AG04449 (cell line): Measurements from ENCODE around the gene HSPB1.
"Not testable (repeated sequence)": the region's sequence is repeated elsewhere in the genome, so short reads cannot be mapped to it uniquely, and the experiment has no call there.

Source experiments
- CTCF ChIA-PET: fragments of 350-600 bp; formaldehyde crosslinking; extraction: SDS; loops from one replicate; lab custom pipeline; 2021; ENCODE audit warnings: antibody characterized with exemption; lab: Yijun Ruan, JAX
- POLR2A ChIA-PET: fragments of 400-600, 350-600 bp; formaldehyde crosslinking; extraction: SDS; loops from one replicate; lab custom pipeline; 2020; ENCODE audit warnings: antibody characterized with exemption, inconsistent platforms; lab: Yijun Ruan, JAX
- DNase-seq: peaks from one replicate; pipeline ENCODE4 v3.0.0-alpha.2; 2010; ENCODE audit warnings: low read depth, low spot score
- H3K4me3 ChIP-seq: 2 replicates; pipeline ENCODE4 v1.5.1; 2011; ENCODE audit warnings: low read depth, mild to moderate bottlenecking, control low read depth, low read length
- TF ChIP-seq, protein P1 (sequence below): IDR thresholded peaks from one replicate; pipeline ENCODE4 v1.5.1; 2011; ENCODE audit warnings: mild to moderate bottlenecking, moderate library complexity, low read length, control low read depth, inconsistent platforms; ENCODE audit not compliant: insufficient read depth; ENCODE audit errors: missing control alignments

The HSPB1 gene

DNA sequence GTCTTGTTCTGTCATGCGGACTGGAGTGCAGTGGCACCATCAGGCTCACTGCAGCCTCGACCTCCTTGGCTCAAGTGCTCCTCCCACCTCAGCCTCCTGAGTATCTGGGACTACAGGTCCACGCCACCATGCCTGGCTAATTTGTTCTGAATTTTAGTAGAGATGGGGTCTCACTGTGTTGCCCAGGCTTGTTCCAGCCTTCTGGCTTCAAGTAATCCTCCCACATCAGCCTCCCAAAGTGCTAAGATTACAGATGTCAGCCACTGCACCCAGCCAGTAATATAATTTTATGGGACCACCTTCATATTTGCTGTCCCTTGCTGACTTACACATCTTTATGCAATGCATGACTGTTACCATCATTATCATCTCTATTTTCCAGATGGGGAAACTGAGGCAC, 1.5 kb upstream of the HSPB1 start:
- H3K4me3 ChIP-seq: no peak overlapping the region
- TF ChIP-seq, protein P1, sequence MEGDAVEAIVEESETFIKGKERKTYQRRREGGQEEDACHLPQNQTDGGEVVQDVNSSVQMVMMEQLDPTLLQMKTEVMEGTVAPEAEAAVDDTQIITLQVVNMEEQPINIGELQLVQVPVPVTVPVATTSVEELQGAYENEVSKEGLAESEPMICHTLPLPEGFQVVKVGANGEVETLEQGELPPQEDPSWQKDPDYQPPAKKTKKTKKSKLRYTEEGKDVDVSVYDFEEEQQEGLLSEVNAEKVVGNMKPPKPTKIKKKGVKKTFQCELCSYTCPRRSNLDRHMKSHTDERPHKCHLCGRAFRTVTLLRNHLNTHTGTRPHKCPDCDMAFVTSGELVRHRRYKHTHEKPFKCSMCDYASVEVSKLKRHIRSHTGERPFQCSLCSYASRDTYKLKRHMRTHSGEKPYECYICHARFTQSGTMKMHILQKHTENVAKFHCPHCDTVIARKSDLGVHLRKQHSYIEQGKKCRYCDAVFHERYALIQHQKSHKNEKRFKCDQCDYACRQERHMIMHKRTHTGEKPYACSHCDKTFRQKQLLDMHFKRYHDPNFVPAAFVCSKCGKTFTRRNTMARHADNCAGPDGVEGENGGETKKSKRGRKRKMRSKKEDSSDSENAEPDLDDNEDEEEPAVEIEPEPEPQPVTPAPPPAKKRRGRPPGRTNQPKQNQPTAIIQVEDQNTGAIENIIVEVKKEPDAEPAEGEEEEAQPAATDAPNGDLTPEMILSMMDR: no peak
- DNase-seq: no peak
- ChIA-PET CTCF (interaction anchor here (1.2 to 2.5 kb wide), 2 partner anchors 10 to 14 kb away, joined by 6 to 11 read pairs; no protein-coding TSS in a partner anchor), POLR2A (interaction anchor here (2.9 kb wide), 1 partner anchor 9 kb away, joined by 40 read pairs; no protein-coding TSS in a partner anchor)

DNA sequence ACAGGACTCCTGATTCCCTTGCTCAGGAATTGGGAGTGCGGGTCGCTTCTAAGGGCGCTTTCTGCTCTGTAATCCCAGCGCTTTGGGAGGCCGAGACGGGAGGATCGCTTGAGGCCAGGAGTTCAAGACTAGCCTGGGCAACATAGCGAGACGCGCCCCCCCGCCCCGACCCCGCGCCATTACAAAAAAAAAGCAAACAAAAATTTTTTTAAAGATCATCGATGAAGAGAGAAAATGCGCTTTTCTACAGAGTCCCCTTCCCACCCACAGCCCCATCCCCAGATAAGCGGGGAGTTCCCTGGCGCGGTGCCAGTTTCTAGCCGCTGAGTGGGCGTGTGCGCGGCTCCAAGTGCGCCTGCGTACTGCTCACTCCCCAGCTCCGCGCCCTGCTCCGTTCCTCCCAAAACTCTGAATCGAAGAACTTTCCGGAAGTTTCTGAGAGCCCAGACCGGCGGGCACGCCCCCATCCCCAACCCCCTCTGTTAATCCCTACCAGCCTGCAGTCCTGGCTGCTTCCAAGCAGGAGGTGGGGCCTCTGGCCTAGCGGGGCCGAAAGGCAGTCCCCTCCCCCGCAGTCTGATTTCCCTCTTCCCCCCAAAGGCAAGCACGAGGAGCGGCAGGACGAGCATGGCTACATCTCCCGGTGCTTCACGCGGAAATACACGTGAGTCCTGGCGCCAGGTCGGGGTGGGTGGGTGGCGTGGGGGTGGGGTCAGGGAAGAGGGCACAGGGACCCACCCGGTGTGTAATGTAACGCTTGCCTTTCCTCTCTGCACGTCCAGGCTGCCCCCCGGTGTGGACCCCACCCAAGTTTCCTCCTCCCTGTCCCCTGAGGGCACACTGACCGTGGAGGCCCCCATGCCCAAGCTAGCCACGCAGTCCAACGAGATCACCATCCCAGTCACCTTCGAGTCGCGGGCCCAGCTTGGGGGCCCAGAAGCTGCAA, 1.0 kb downstream of the HSPB1 start:
- H3K4me3 ChIP-seq: peak overlapping the region; percentile 97
- ChIA-PET POLR2A (interaction anchor here (0.8 to 3.8 kb wide), 9 partner anchors 8 to 125 kb away, joined by 3 to 40 read pairs (median 5); no protein-coding TSS in a partner anchor), CTCF (interaction anchor here (1.0 to 5.5 kb wide), 3 partner anchors 12 to 125 kb away, joined by 3 to 67 read pairs (median 11); no protein-coding TSS in a partner anchor)
- TF ChIP-seq, protein P1: no peak
- DNase-seq: no peak

DNA sequence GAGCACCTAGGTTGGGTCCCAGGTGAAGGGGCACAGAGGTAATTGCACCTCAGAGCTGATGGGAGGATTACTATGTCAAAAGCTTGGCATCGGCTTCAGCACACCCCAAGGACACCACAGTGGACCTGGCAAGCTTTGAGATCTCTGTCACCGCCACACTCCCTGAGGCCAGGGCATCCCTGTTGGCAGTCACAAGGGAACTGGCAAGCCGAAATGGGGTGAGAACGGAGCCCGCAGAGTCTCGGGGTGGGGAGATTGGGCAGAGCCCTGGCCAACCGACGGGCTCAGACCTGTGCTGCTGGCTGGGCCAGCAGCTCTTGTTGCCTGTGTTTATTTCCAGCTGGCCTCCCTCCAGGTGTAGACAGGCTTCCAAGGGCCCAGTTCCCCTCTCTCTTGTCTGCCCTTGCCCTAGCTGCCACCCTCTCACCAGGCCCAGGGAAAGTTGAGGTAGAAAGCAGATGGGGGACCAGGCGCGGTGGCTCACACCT, 2.5 kb downstream of the HSPB1 start:
- CTCF ChIA-PET: interaction anchor here (1.0 to 5.5 kb wide), 3 partner anchors 8 to 13 kb away, joined by 3 to 67 read pairs (median 20); no protein-coding TSS in a partner anchor
- POLR2A ChIA-PET: interaction anchor here (2.6 to 3.8 kb wide), 2 partner anchors 11 to 13 kb away, joined by 11 to 20 read pairs; no protein-coding TSS in a partner anchor
- no peak overlapping the region; the same call in 1 of the 2 replicates for H3K4me3 ChIP-seq
- TF ChIP-seq, protein P1: no peak
- no peak for DNase-seq

DNA sequence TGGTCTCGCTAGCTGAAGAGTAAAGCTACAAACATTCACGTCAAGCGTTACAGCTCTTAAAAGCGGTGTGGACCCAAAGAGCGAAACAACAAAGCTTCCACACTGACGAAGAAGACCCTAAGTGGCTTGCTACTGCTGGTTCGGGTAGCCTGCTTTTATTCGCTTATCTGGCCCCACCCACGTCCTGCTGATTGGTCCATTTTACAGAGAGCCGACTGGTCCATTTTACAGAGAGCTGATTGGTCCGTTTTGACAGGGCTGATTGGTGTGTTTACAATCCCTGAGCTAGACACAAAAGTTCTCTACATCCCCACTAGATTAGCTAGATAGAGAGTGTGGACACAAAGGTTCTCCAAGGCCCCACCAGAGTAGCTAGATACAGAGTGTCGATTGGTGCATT, 6.4 kb downstream of the HSPB1 start:
- not testable (repeated sequence) for H3K4me3 ChIP-seq, DNase-seq
- ChIA-PET CTCF (interaction anchor here (2.2 to 13.2 kb wide), 3 partner anchors 9 to 134 kb away, joined by 8 to 345 read pairs (median 164); no protein-coding TSS in a partner anchor), POLR2A (interaction anchor here (1.6 kb wide), 2 partner anchors 11 to 17 kb away, joined by 5 to 8 read pairs; no protein-coding TSS in a partner anchor)

DNA sequence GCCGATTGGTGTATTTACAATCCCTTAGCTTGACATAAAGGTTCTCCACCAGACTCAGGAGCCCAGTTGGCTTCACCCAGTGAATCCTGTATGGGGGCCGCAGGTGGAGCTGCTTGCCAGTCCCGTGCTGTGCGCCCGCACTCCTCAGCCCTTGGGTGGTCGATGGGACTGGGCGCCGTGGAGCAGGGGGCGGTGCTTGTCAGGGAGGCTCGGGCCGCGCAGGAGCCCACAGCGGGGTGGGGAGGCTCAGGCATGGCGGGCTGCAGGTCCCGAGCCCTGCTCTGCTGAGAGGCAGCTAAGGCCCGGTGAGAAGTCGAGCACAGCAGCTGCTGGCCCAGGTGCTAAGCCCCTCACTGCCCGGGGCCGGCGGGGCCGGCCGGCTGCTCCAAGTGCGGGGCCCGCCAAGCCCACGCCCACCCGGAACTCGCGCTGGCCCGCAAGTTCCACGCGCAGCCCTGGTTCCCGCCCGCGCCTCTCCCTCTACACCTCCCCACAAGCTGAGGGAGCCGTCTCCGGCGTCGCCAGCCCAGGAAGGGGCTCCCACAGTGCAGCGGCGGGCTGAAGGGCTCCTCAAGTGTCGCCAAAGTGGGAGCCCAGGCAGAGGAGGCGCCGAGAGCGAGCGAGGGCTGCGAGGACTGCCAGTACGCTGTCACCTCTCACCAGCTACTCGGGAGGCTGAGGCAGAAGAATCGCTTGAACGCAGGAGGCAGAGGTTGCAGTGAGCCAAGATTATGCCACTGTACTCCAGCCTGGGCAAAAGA, 7.0 kb downstream of the HSPB1 start:
- CTCF ChIA-PET: interaction anchor here (2.2 to 13.2 kb wide), 3 partner anchors 8 to 135 kb away, joined by 8 to 345 read pairs (median 164); no protein-coding TSS in a partner anchor
- DNase-seq, H3K4me3 ChIP-seq: not testable (repeated sequence)
- POLR2A ChIA-PET: interaction anchor here (1.6 kb wide), 1 partner anchor 18 kb away, joined by 8 read pairs; no protein-coding TSS in a partner anchor

DNA sequence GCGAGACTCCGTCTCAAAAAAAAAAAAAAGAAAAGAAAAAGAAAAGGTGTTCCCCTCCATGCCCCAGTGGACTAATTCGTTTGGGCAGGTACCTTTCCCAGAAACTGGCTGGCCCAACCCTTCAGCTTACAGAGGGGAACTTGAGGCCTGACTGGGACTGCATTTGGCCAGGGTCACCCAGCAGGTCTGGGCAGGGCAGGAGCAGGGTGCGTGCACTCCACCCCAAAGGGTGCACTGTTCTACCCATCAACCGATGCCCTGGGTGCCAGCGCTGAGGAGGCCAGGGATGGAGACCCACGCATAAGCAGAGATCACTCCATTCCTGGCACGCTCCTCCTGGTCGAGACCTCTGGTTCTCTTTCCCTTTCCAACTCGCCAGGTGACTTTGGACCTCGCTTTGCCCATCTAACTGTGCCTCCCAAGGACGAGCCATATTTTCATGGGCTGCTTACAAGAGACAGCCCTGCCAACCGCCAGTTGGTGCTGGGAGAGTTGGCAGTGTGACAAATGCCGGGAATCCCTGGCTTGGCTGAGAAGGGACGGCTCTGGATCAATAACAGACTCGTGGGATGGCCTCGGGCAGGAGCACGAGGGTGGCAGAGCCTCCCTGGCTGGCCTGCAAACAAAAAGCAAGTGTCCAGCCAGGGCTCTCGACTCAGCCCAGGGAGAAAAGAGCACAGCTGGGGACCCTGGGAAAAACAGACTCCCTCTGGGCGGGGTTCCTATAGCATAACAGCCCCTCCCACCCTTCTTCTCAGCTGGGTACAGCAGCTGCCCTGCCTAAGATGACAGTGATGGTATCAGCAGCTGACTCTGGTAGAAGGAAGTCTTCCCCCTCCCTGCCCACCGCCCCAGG, 7.9 kb downstream of the HSPB1 start:
- TF ChIP-seq, protein P1: no peak
- ChIA-PET CTCF (interaction anchor here (1.5 to 13.2 kb wide), 4 partner anchors 16 to 135 kb away, joined by 3 to 345 read pairs (median 128); no protein-coding TSS in a partner anchor), POLR2A (interaction anchor here (2.2 kb wide), 1 partner anchor 7 kb away, joined by 8 read pairs; the partner anchor contains the start of gene HSPB1)
- H3K4me3 ChIP-seq: no peak overlapping the region
- DNase-seq: no peak

DNA sequence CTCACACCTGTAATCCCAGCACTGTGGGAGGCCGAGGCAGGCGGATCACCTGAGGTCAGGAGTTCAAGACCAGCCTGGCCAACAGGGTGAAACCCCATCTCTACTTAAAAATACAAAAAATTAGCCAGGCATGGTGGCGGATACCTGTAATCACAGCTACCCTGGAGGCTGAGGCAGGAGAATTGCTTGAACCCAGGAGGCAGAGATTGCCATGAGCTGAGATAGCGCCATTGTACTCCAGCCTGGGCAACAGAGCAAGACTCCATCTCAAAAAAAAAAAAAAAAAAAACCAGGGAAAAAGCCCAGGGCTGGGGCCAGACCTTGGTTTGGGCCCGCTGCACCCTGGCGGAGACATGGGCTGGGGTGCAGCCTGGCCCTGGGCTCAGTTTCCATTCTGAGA, 9.4 kb downstream of the HSPB1 start:
- CTCF ChIA-PET: interaction anchor here (1.2 to 13.2 kb wide), 7 partner anchors 8 to 145 kb away, joined by 3 to 345 read pairs (median 67); partner anchors contain the start of gene HSPB1
- POLR2A ChIA-PET: interaction anchor here (2.2 kb wide), 1 partner anchor 9 kb away, joined by 8 read pairs; the partner anchor contains the start of gene HSPB1
- DNase-seq, H3K4me3 ChIP-seq: not testable (repeated sequence)
